Uterus (tissue), 4 donors: ENCODE measurements around the gene NAA40. TPM values are rescaled to one million over a fixed set of nuclear protein-coding genes. Genes with fewer than 3 reads are reported as not detected.

Experiments used
- DNase-seq, 2 donors: peaks; one replicate each; pipeline ENCODE4 v3.0.0-alpha.2; 2019 to 2020
- H3K27ac ChIP-seq, 2 donors: fragments of 200-600 bp; sonication (generic); 1 replicate in 1 of 2; 2 replicates in 1 of 2; pipeline ENCODE4 v1.5.1; 2016 to 2018
- H3K27me3 ChIP-seq, 2 donors: fragments of 200-600 bp; sonication (generic); one replicate each; pipeline ENCODE4 v1.5.1; 2018 to 2019; ENCODE audit warnings: control low read depth in 1 of 2
- H3K36me3 ChIP-seq, 2 donors: fragments of 200-600 bp; sonication (generic); one replicate each; pipeline ENCODE4 v1.5.1; 2019; ENCODE audit warnings: control low read depth in 1 of 2
- H3K4me1 ChIP-seq, 2 donors: fragments of 200-600 bp; sonication (generic); one replicate each; pipeline ENCODE4 v1.5.1; 2018 to 2019; ENCODE audit warnings: control low read depth in 1 of 2
- H3K4me3 ChIP-seq, 2 donors: fragments of 200-600 bp; sonication (generic); 1 replicate in 1 of 2; 2 replicates in 1 of 2; pipeline ENCODE4 v1.5.1; 2018 to 2019; ENCODE audit warnings: mild to moderate bottlenecking in 1 of 2
- H3K9me3 ChIP-seq, 2 donors: fragments of 200-600 bp; sonication (generic); one replicate each; pipeline ENCODE4 v1.5.1; 2019; ENCODE audit warnings: control low read depth in 1 of 2
- POLR2A ChIP-seq, 2 donors: fragments of 450-650 bp; IDR thresholded peaks; one replicate each; pipeline ENCODE4 v1.6.1; 2016; ENCODE audit warnings: antibody characterized with exemption in 2 of 2, mild to moderate bottlenecking in 1 of 2, moderate library complexity in 1 of 2
- intact Hi-C: fragments of 100-400 bp; cut with DNase I; formaldehyde crosslinking; loops from one replicate; pipeline ENCODE4 v1.15.1; 2023; ENCODE audit warnings: low total_unique reads
- total RNA-seq, 4 donors: library from RNA; depleted of rRNA in 3 of 4; stranded (reverse); fragments of >200 nt in 3 of 4; gene quantifications; one replicate each; pipeline versions ENCODE4 v1.1.0 to v1.2.4, GENCODE V29; 2014 to 2023
- TF ChIP-seq, protein P1 (sequence below), 4 experiments: fragments of 200-600 bp in 2 of 4; fragments of 450-650 bp in 2 of 4; sonication (generic) in 2 of 4; IDR thresholded peaks; one replicate each; pipeline ENCODE4 v1.5.1; 2016 to 2019; ENCODE audit warnings: antibody characterized with exemption in 4 of 4, mild to moderate bottlenecking in 2 of 4, moderate library complexity in 1 of 4
- donor health status: DM: yes; HTN: yes; CAD: no.

NAA40 gene
- total RNA-seq, 4 donors from 2014 or later, result 2.1 to 17.8 (median 9.2) TPM

DNA sequence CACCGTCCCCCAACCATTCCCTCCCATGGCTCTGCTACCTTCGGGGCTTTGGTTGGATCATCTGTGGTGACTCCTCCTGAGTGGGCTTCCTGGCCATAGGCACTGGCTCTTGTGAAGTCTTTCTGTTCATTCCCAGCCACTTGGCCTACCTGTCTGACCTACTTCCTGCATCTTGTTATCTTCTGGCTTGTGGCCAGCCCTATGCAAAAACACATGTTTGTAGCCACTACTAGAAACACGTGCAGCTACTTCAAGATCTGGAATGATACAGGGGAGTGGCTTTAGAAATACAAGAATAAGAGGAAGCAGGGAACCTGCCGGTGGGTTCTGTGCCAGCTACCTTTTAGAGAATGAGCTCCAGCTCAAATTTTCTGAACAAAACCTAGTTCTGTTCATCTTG, 42.7 kb upstream of the NAA40 start:
- Histone ChIP-seq H3K27ac (no peak overlapping the region), H3K27me3 (no peaks in the 10 kb centered on the region), H3K36me3 (no peaks in the 10 kb centered on the region), H3K9me3 (no peaks in the 10 kb centered on the region), H3K4me1 (no peaks in the 10 kb centered on the region), H3K4me3 (no peak overlapping the region)
- intact Hi-C loops, result no loop called here
- TF ChIP-seq, protein P1, sequence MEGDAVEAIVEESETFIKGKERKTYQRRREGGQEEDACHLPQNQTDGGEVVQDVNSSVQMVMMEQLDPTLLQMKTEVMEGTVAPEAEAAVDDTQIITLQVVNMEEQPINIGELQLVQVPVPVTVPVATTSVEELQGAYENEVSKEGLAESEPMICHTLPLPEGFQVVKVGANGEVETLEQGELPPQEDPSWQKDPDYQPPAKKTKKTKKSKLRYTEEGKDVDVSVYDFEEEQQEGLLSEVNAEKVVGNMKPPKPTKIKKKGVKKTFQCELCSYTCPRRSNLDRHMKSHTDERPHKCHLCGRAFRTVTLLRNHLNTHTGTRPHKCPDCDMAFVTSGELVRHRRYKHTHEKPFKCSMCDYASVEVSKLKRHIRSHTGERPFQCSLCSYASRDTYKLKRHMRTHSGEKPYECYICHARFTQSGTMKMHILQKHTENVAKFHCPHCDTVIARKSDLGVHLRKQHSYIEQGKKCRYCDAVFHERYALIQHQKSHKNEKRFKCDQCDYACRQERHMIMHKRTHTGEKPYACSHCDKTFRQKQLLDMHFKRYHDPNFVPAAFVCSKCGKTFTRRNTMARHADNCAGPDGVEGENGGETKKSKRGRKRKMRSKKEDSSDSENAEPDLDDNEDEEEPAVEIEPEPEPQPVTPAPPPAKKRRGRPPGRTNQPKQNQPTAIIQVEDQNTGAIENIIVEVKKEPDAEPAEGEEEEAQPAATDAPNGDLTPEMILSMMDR (IDR thresholded peaks at IDR 0.05), result no peak
- no peak for TF ChIP-seq POLR2A (IDR thresholded peaks at IDR 0.05)
- DNase-seq, result no peak

DNA sequence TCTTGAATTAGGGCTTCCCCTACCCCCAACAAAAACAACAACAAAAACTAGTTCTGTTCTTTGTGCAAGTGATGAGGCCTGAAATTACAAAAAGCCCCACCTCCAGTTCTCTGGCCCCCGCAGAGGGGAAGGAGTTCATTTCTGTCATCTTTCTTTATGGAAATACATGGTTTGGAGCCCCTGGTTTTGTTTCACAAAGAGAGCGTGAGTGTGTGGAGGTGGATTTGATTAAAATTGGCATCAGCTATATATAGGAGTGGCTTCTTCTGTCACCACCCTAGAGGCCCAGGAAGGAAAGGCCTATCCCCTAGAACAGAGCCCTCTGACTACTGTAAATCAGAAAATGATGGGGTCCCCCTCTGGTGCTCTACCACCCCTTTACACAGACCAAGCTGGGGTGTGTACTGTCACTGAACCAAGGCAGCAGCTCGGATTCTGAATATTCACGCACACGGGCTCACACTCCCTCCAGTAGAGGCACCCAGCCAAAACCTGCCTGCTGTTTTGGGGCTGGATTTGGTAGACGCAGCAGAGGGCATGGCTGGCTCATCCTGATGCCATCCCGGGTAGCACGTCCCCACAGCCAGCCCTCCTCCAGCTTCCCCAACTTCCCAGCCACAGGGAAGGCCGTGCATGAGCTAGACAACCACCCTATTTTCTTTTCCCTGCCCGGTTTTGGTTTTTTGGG, 41.2 kb upstream of the NAA40 start:
- H3K27me3 ChIP-seq, result no peaks in the 10 kb centered on the region
- no peaks in the 10 kb centered on the region for H3K9me3 ChIP-seq
- DNase-seq, result no peak
- no peaks in the 10 kb centered on the region for H3K4me1 ChIP-seq
- intact Hi-C loops, result no loop called here
- no peak overlapping the region for H3K27ac ChIP-seq
- TF ChIP-seq, protein P1 (IDR thresholded peaks at IDR 0.05), result no peak
- no peak for TF ChIP-seq POLR2A (IDR thresholded peaks at IDR 0.05)
- no peak overlapping the region for H3K4me3 ChIP-seq
- no peaks in the 10 kb centered on the region for H3K36me3 ChIP-seq

DNA sequence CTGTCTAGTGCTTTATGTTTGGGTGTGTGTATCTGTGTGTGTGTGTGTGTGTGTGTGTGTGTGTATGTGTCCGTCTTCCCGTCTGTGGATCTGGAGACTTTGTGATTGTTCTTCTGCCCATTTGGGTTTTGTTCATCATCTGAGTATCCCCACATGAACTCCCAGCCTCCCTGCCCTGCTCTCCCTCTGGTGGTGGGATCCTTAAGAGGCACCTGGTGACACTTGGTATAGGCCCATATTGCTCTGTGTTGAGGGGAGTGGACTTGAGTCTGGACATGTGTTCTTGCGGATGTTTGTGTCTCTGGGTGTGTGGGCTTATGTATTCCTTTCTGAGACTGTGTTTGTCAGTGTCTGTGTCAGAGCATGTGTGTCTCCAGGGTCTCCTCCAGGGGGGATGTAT, 37.1 kb upstream of the NAA40 start:
- Histone ChIP-seq H3K4me3 (no peak overlapping the region), H3K9me3 (no peaks in the 10 kb centered on the region), H3K4me1 (no peaks in the 10 kb centered on the region), H3K36me3 (no peaks in the 10 kb centered on the region), H3K27me3 (no peaks in the 10 kb centered on the region), H3K27ac (no peak overlapping the region)
- no peak for DNase-seq
- TF ChIP-seq, protein P1 (IDR thresholded peaks at IDR 0.05), result no peak
- TF ChIP-seq POLR2A (IDR thresholded peaks at IDR 0.05), result no peak
- intact Hi-C loops, result no loop called here

DNA sequence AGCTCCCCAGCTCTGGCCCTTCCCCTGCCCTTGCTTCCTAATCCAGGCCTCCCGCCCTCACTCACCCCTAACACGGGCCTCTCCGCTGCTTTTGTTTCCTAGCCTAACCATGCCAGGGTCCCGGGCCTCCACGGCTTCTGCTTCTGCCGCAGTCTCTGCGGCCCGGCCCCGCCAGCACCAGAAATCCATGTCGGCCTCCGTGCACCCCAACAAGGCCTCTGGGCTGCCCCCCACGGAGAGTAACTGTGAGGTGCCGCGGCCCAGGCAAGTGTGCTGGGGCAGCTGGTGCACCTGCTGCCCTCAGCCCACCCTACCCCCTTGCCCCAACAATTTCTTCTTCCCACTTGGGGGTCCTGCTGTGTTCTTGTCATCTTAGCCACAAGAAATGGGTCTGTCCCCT, 34.9 kb upstream of the NAA40 start:
- Histone ChIP-seq H3K4me3 (no peak overlapping the region), H3K27ac (no peak overlapping the region), H3K36me3 (no peaks in the 10 kb centered on the region), H3K27me3 (no peaks in the 10 kb centered on the region), H3K9me3 (no peaks in the 10 kb centered on the region), H3K4me1 (peaks cover 5 to 11% of the 10 kb centered on the region in 2 donors)
- no peak for DNase-seq
- TF ChIP-seq, protein P1 (IDR thresholded peaks at IDR 0.05), result no peak
- TF ChIP-seq POLR2A (IDR thresholded peaks at IDR 0.05), result no peak
- intact Hi-C loops, result no loop called here

DNA sequence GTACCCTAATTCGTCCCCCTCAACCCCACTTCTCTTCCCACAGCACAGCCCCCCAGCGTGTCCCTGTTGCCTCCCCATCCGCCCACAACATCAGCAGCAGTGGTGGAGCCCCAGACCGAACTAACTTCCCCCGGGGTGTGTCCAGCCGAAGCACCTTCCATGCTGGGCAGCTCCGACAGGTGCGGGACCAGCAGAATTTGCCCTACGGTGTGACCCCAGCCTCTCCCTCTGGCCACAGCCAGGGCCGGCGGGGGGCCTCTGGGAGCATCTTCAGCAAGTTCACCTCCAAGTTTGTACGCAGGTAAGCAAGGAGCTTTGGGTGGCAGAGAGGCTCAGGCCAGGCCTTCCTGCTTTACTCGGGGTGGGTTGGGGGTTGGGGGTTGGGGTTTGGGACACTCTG, 34.1 kb upstream of the NAA40 start:
- TF ChIP-seq, protein P1 (IDR thresholded peaks at IDR 0.05), result no peak
- no peak for TF ChIP-seq POLR2A (IDR thresholded peaks at IDR 0.05)
- DNase-seq, result no peak
- no peaks in the 10 kb centered on the region for H3K36me3 ChIP-seq
- intact Hi-C loops, result no loop called here
- H3K4me1 ChIP-seq, result peaks cover 5 to 20% of the 10 kb centered on the region in 2 donors
- no peak overlapping the region for H3K4me3 ChIP-seq
- H3K27me3 ChIP-seq, result no peaks in the 10 kb centered on the region
- no peaks in the 10 kb centered on the region for H3K9me3 ChIP-seq
- H3K27ac ChIP-seq, result peak overlapping the region in 1 of 2 donors; percentile 37
